ENCODE measurements around the gene ENPP1.

ENPP1 gene

DNA sequence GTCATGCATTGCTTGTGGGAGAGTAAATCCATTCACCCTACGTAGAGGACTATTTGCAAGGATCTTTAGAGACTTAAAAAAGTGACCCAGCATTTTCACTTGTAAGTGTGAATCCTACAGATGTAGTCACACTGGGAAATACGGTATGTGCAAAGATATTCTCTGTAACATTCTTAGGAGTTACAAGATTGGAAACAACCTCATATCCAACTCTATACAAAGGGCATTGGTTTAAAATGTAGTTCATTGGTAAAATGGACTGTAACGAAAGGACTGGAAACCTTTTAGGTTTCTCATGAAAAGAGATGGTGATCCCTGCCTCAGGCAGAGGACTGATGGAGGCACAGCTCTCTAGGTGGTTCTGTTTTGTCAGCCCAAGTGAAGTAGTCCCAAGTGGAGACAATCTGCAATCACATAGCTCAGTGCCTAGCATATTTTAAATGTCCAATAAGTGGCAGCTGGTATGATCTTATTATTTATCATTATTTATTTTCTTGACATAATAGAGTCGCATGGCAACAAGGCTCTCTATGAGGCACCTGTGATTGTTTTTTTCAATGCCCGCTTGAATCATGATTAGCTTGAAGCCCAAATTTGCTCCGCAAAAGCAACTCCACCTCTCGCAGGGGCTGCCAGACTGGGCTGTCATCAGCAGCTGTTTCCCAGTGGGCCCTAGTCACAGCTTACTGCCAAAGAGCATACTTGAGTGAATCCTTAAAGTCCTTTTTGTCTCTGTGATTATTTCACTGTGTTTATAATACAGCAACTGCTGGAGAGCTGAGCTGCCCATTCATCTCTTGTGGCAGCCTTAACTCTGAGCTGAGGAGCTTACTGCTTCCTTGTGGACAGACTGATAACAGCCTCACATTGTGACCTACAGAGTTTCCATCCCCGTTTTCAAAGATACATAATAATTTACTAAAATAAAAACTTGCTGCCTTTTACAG, 19.8 kb upstream of the ENPP1 start:
- DNase-seq: no peak

- no peak for DNase-seq
Observed at GRCh38 chr6:131789219-131789618, 18.6 kb upstream of the ENPP1 start.

- no peak for DNase-seq
Observed at GRCh38 chr6:131791476-131791875, 16.3 kb upstream of the ENPP1 start.

DNA sequence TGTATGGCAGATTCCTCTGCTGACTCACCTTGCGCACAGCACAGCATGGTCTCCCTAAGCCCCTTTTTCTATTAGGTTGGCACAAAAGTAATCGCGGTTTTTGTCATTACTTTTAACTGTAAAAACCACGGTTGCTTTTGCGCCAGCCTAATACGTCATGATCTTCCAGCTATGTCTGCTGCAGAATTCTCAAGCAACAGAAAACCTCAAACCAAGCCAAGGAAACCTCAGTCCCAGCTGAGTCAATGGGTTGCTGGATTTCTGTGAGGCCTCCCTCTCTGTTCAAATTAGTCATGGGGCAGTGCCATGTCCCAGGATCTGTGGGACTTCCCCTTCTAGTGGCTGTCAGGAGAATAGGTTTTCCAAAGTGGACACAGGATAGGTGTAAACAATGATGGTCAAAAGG, 15.7 kb upstream of the ENPP1 start:
- no peak for DNase-seq

- DNase-seq: no peak
Observed at GRCh38 chr6:131795366-131795765, 12.5 kb upstream of the ENPP1 start.

DNA sequence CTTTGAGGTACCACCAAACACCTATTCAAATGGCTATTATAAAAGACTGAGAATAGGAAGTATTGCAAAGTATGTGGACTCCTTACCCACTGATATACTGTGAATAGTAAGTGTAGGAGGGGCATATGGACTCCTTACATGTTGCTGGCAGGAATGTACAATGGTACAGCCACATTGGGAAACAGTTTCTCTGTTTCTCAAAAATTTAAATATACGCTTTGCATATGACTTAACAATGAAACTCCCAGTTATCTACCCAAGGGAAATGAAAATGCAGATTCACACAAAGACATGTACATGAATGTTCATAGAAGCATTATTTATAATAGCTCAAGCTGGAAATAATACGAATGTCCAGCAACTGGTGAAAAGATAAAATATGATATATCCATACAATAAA, 5.5 kb upstream of the ENPP1 start:
- no peak for DNase-seq

GRCh38 chr6:131803007-131803769, 4.6 kb upstream of the ENPP1 start:
- DNase-seq: no peak

- no peak for DNase-seq
Observed at GRCh38 chr6:131804131-131804530, 3.7 kb upstream of the ENPP1 start.

DNA sequence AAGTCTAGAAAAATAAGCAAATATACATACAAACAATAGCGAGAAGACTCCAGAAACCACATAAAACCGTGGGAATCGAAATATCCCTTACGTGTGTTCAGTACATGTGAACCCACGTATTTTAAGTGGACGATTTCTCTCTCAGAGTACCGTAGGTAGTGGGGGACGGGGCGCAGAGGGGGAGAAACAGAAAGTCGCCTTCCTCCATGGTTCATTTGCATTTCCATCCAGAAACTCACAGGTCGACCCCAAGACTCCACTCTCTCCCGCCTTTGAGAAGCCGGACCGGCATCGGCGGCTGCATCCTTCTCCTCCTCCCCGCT, 538 bp upstream of the ENPP1 start:
- no peak for DNase-seq

GRCh38 chr6:131808460-131809269, 845 bp downstream of the ENPP1 start:
- DNase-seq: no peak

GRCh38 chr6:131811500-131811899, 3.7 kb downstream of the ENPP1 start:
- no peak for DNase-seq

GRCh38 chr6:131813991-131814390, 6.2 kb downstream of the ENPP1 start:
- no peak for DNase-seq

DNA sequence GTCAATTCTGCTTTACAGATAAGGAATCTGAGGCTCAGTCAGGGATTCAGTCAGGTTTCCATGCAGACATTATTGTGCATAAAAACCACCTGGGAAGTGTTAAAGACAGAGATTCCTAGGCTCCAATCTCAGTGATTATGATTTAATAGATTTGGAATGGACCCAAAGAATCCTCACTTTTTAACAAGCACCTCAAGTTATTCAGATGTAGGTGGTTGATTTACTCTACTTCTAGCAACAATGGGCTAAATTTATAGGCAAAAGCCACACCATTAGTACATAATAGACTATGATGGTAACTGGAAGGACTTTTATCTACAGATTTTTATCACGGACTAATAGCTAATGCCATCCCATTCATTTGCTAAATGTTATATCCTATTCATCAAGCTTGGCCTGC, 9.0 kb downstream of the ENPP1 start:
- DNase-seq: no peak

DNA sequence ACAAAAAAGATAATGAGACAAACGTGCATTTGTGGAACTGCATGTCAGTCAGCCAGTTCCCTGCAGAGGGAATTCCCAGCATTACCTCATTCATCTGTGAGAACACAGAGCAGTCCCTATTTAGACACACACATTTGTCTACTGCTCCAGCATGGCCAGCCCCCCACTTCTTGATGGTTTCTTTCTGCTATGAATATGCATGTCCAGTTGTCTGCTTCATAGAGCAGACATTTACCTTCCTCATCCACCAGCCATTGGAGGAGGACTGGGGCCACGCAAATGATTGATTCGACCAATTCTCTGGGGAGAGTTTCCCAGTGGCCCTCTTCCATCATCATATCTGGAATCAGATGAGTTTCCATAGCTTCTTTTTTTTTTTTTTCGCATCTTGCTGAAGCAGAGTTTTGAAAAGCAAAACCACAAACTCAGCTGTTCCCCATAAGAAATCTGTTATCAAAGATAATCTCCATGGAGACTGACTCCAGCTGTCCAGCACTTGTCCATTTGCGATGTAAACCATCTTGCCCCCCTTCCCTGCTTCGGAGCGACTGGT, 11.8 kb downstream of the ENPP1 start:
- no peak for DNase-seq

DNA sequence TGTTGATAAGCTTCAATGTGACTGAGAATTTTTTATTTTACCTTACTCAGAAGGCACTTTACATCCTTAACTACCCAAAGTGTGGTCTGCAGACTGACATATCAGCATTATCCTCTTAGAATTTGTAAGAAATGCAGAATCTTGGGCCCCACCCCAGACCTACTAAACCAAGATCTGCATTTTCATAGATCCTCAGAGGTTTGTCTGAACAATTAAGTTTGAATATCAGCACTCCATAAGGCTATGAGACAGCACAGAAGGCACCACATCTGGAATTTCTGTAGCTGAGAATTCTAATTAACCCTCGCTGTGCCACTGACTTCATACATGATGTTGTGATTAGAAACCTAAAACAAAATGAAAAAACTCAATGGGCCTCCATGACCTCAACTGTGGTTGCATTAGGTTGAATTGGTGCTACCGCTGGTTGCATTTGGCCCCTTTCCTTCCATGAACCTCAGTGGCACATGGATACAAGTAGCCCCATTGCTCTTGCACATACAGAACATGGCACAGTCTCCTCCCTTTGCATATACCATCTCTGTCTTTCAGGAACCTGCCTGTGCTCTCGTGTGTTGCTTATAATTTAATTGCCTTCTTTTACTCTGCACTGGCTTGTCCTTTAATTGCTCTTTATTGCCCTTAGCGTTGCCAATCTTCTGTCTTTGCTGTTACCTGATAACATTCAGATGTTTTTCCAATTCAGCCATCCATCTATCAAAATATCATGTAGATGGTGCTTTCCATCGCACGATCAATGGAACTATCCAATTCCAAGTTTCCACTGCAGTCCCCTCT, 13.4 kb downstream of the ENPP1 start:
- no peak for DNase-seq

DNA sequence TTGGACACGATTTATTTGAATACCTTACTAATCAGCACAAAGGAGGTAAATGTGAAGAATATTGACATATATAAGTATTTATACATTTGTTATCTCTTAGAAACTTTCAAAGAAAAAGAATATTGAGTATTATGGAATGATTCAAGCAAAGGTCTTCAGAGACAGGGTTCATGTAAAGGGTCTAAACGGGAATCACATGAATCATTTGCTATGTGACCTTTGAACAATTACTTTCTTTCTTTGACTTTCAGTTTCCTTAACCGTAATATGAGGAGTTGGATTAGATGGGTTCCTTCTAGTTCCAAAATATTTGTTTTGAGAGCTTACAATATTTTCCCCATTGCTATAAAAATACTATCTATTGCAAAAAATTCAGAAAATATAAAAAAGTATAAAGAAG, 14.3 kb downstream of the ENPP1 start:
- DNase-seq: no peak

- DNase-seq: no peak
Observed at GRCh38 chr6:131823276-131823902, 15.6 kb downstream of the ENPP1 start.

- no peak for DNase-seq
Observed at GRCh38 chr6:131825946-131826345, 18.1 kb downstream of the ENPP1 start.

GRCh38 chr6:131828080-131828479, 20.3 kb downstream of the ENPP1 start:
- no peak for DNase-seq

GRCh38 chr6:131828951-131829350, 21.1 kb downstream of the ENPP1 start:
- no peak for DNase-seq

DNA sequence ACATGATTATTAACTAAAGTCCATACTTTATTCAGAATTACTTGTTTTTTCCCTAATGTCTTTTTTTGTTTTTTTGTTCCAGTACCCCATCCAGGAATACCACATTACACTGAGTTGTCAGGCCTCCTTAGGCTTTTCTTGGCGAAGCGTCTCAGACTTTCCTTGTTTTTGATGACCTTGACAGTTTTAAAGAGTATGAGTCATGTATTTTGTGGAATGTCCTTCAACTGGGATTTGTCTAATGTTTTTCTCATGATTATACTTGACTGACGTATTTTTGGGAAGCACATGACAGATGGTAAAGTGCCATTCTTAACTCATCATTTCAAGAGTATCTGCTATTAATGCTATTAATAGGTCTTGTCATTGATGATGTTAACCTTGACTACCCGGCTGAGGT, 23.6 kb downstream of the ENPP1 start:
- DNase-seq: no peak

DNA sequence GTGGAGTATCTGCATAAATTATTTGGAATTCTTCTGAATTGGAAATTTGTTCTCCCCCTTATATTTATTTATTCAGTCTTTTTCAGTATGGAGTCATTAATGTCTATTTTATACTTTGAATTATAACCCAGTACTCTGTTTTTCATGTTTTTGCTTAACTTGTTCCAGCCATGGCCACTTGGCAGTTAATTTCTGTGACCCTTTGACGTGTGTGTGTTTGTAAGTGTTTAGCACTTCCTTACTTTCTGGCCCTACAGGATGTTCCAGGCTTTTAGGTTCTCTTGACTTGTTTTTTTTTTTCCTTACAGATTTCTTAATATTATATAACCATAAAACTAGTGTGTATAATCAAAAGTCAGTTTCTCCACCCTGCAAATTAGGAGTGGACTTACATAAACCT, 24.1 kb downstream of the ENPP1 start:
- DNase-seq: no peak

Measured in bone marrow (tissue), 2 donors.